Neural progenitor cell (in vitro differentiated cells): Measurements from ENCODE around the gene SLC9A3. TPM values are rescaled to one million over a fixed set of nuclear protein-coding genes. Genes with fewer than 3 reads are reported as not detected.

Source experiments
- DNase-seq: peaks from one replicate; pipeline ENCODE4 v3.0.0-alpha.2; 2016; ENCODE audit warnings: low spot score
- H2AFZ ChIP-seq: fragments of 200-600 bp; sonication (generic); replicated peaks from 2 replicates; pipeline ENCODE4 v1.6.1; 2016; ENCODE audit warnings: antibody characterized with exemption
- H3F3A ChIP-seq: fragments of 200-600 bp; sonication (generic); 2 replicates; pipeline ENCODE4 v1.6.1; 2016; ENCODE audit warnings: antibody characterized with exemption, low read depth
- H3K27ac ChIP-seq: fragments of 200-600 bp; sonication (generic); 2 replicates; pipeline ENCODE4 v1.5.1; 2016; ENCODE audit warnings: mild to moderate bottlenecking
- H3K27me3 ChIP-seq: fragments of 200-600 bp; sonication (generic); 2 replicates; pipeline ENCODE4 v1.6.1; 2016; ENCODE audit warnings: mild to moderate bottlenecking, moderate library complexity
- H3K36me3 ChIP-seq: fragments of 200-600 bp; sonication (generic); 2 replicates; pipeline ENCODE4 v1.5.1; 2016
- H3K4me1 ChIP-seq: fragments of 200-600 bp; sonication (generic); 2 replicates; pipeline ENCODE4 v1.6.1; 2016; ENCODE audit warnings: mixed run types
- H3K4me2 ChIP-seq: fragments of 200-600 bp; sonication (generic); 2 replicates; pipeline ENCODE4 v1.6.1; 2016
- H3K4me3 ChIP-seq: fragments of 200-600 bp; sonication (generic); 2 replicates; pipeline ENCODE4 v1.5.1; 2016
- H3K79me2 ChIP-seq: fragments of 200-600 bp; sonication (generic); 2 replicates; pipeline ENCODE4 v1.6.1; 2016; ENCODE audit warnings: low read depth
- H3K9ac ChIP-seq: fragments of 200-600 bp; sonication (generic); 2 replicates; pipeline ENCODE4 v1.6.1; 2016
- H3K9me3 ChIP-seq: fragments of 200-600 bp; sonication (generic); 2 replicates; pipeline ENCODE4 v1.5.1; 2016; ENCODE audit warnings: low read depth
- H4K20me1 ChIP-seq: fragments of 200-600 bp; sonication (generic); 2 replicates; pipeline ENCODE4 v1.6.1; 2016; ENCODE audit warnings: low read depth
- H3K27ac Mint-ChIP-seq: 3 replicates; pipeline ENCODE4 v1.8.0; 2021; ENCODE audit warnings: mixed read lengths
- H3K27me3 Mint-ChIP-seq: 2 replicates; pipeline ENCODE4 v1.8.0; 2022; ENCODE audit warnings: low read depth, mild to moderate bottlenecking, inconsistent platforms, moderate library complexity, mixed read lengths; ENCODE audit not compliant: insufficient read depth
- H3K36me3 Mint-ChIP-seq: 3 replicates; pipeline ENCODE4 v1.8.0; 2021; ENCODE audit warnings: mixed read lengths
- H3K4me1 Mint-ChIP-seq: 3 replicates; pipeline ENCODE4 v1.8.0; 2021; ENCODE audit warnings: mixed read lengths
- H3K4me3 Mint-ChIP-seq: 3 replicates; pipeline ENCODE4 v1.8.0; 2021; ENCODE audit warnings: mild to moderate bottlenecking, moderate library complexity, mixed read lengths
- H3K9me3 Mint-ChIP-seq: 3 replicates; pipeline ENCODE4 v1.8.0; 2020; ENCODE audit warnings: mixed read lengths
- CTCF ChIP-seq: fragments of 200-600 bp; sonication (generic); IDR thresholded peaks from 2 replicates; pipeline ENCODE4 v1.5.1; 2017; ENCODE audit warnings: antibody characterized with exemption, mild to moderate bottlenecking
- EZH2 ChIP-seq: fragments of 200-600 bp; sonication (generic); IDR thresholded peaks from 2 replicates; pipeline ENCODE4 v1.6.1; 2017; ENCODE audit warnings: antibody characterized with exemption, mild to moderate bottlenecking, moderate library complexity
- EZH2phosphoT487 ChIP-seq: fragments of 200-600 bp; sonication (generic); IDR thresholded peaks from 2 replicates; pipeline ENCODE4 v1.6.1; 2017; ENCODE audit warnings: antibody characterized with exemption
- total RNA-seq: library from RNA; depleted of rRNA; stranded (reverse); fragments of >200 nt; gene quantifications from 2 replicates; pipeline ENCODE4 v1.2.3, GENCODE V29; 2015; ENCODE audit warnings: low replicate concordance

The SLC9A3 gene
- total RNA-seq, 1 donor from 2014 or later: 1.4 TPM

GRCh38 chr5:464446-464842 is 59.8 kb downstream of the SLC9A3 start:
- no peaks in the 10 kb centered on the region for H3K4me1 Mint-ChIP-seq
- no peak for DNase-seq

DNA sequence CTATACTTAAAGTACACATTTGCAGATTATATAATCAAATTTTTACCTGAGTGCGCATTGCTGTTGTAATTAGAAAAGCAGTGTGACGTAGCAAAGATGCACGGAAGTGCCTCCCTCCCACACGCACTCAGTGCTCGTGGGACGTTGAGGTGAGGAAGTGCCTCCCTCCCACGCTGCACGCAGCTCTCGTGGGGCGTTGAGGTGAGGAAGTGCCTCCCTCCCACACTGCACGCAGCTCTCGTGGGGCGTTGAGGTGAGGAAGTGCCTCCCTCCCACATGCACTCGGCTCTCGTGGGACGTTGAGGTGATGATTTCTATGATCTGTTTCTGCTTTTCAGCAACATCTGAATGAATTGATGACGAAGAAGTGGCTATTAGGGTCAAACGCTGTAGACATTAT is 60.3 kb downstream of the SLC9A3 start:
- Mint-ChIP-seq H3K27ac (no peak overlapping the region), H3K36me3 (peaks cover 23% of the 10 kb centered on the region), H3K4me1 (no peaks in the 10 kb centered on the region), H3K4me3 (no peak overlapping the region), H3K27me3 (peaks cover 2% of the 10 kb centered on the region), H3K9me3 (no peaks in the 10 kb centered on the region)
- Histone ChIP-seq H3K79me2 (no peaks in the 10 kb centered on the region), H3F3A (no peaks in the 10 kb centered on the region), H3K4me1 (no peaks in the 10 kb centered on the region), H3K27me3 (no peaks in the 10 kb centered on the region), H4K20me1 (no peaks in the 10 kb centered on the region), H3K4me2 (no peak overlapping the region), H3K9ac (no peak overlapping the region), H3K4me3 (no peak overlapping the region), H2AFZ (no peak overlapping the region), H3K9me3 (no peaks in the 10 kb centered on the region), H3K36me3 (no peaks in the 10 kb centered on the region), H3K27ac (no peak overlapping the region)
- TF ChIP-seq CTCF (no peak), EZH2phosphoT487 (no peak), EZH2 (no peak)
- DNase-seq: no peak

More at GRCh38 chr5:464446-464842, 59.8 kb downstream of the SLC9A3 start:
- no peak overlapping the region for H3K4me2 ChIP-seq
- no peaks in the 10 kb centered on the region for H3K36me3 ChIP-seq
- H3K4me3 ChIP-seq: no peak overlapping the region
- no peaks in the 10 kb centered on the region for H3K79me2 ChIP-seq
- Mint-ChIP-seq H3K36me3 (peaks cover 20% of the 10 kb centered on the region), H3K4me3 (no peak overlapping the region), H3K27me3 (peaks cover 2% of the 10 kb centered on the region), H3K27ac (no peak overlapping the region), H3K9me3 (no peaks in the 10 kb centered on the region)
- no peaks in the 10 kb centered on the region for H4K20me1 ChIP-seq
- no peak for TF ChIP-seq CTCF
- H3K27ac ChIP-seq: no peak overlapping the region
- no peaks in the 10 kb centered on the region for H3F3A ChIP-seq
- H3K27me3 ChIP-seq: no peaks in the 10 kb centered on the region
- no peaks in the 10 kb centered on the region for H3K9me3 ChIP-seq
- H3K4me1 ChIP-seq: no peaks in the 10 kb centered on the region
- no peak overlapping the region for H2AFZ ChIP-seq
- H3K9ac ChIP-seq: no peak overlapping the region

GRCh38 chr5:463301-463700 is 60.9 kb downstream of the SLC9A3 start:
- H3K27me3 Mint-ChIP-seq: peaks cover 2% of the 10 kb centered on the region
- Histone ChIP-seq H3K9ac (no peak overlapping the region), H3K36me3 (no peaks in the 10 kb centered on the region), H4K20me1 (no peaks in the 10 kb centered on the region), H3K79me2 (no peaks in the 10 kb centered on the region), H3F3A (no peaks in the 10 kb centered on the region), H3K27ac (no peak overlapping the region), H3K9me3 (no peaks in the 10 kb centered on the region), H3K27me3 (no peaks in the 10 kb centered on the region), H3K4me2 (no peak overlapping the region), H2AFZ (no peak overlapping the region), H3K4me3 (no peak overlapping the region), H3K4me1 (no peaks in the 10 kb centered on the region)
- TF ChIP-seq EZH2phosphoT487: no peak
- TF ChIP-seq CTCF: no peak
- no peak for TF ChIP-seq EZH2
- no peaks in the 10 kb centered on the region for H3K4me1 Mint-ChIP-seq
- no peak for DNase-seq
- peaks cover 23% of the 10 kb centered on the region for H3K36me3 Mint-ChIP-seq
- H3K27ac Mint-ChIP-seq: no peak overlapping the region
- no peak overlapping the region for H3K4me3 Mint-ChIP-seq
- no peaks in the 10 kb centered on the region for H3K9me3 Mint-ChIP-seq

GRCh38 chr5:462051-462481 is 62.2 kb downstream of the SLC9A3 start:
- H3K9me3 Mint-ChIP-seq: no peaks in the 10 kb centered on the region
- no peaks in the 10 kb centered on the region for H4K20me1 ChIP-seq
- H3K4me3 ChIP-seq: no peak overlapping the region
- DNase-seq: no peak
- H3K27me3 Mint-ChIP-seq: peaks cover 2% of the 10 kb centered on the region
- TF ChIP-seq EZH2phosphoT487 (no peak), CTCF (no peak), EZH2 (no peak)
- H3K9me3 ChIP-seq: no peaks in the 10 kb centered on the region
- H3K79me2 ChIP-seq: no peaks in the 10 kb centered on the region
- no peaks in the 10 kb centered on the region for H3K4me1 ChIP-seq
- no peak overlapping the region for H3K4me2 ChIP-seq
- no peaks in the 10 kb centered on the region for H3K36me3 ChIP-seq
- H3K36me3 Mint-ChIP-seq: peaks cover 25% of the 10 kb centered on the region
- H3K27me3 ChIP-seq: no peaks in the 10 kb centered on the region
- H3K9ac ChIP-seq: no peak overlapping the region
- H3K27ac ChIP-seq: no peak overlapping the region
- H3K27ac Mint-ChIP-seq: no peak overlapping the region
- no peaks in the 10 kb centered on the region for H3F3A ChIP-seq
- no peak overlapping the region for H3K4me3 Mint-ChIP-seq
- no peak overlapping the region for H2AFZ ChIP-seq
- H3K4me1 Mint-ChIP-seq: no peaks in the 10 kb centered on the region
